Activated CD8-positive, alpha-beta memory T cell treated with anti-CD3 and anti-CD28 coated beads, Interleukin-2, amount 50 U/mL, for 4 hours (primary cell): ENCODE results near the gene PSENEN.
A peak's percentile ranks its signal among the peaks of the same experiment; 100 is the strongest.

ENCODE experiments used
- DNase-seq: peaks from one replicate; pipeline ENCODE4 v3.0.0-alpha.2; 2020

The PSENEN gene

GRCh38 chr19:35745328-35746086, at the start of gene PSENEN, which contains the start of gene U2AF1L4:
Gene PSENEN (plus strand): TSS chr19:35745651. CDS start chr19:35745931, 280 bp downstream.
Gene U2AF1L4 (minus strand): TSS chr19:35745418. CDS start chr19:35745391, 27 bp downstream.
- DNase-seq = peak; percentile 95

- DNase-seq = no peak
Measured at GRCh38 chr19:35695895-35696422, 49.5 kb upstream of the PSENEN start.

GRCh38 chr19:35696835-35697234, 48.6 kb upstream of the PSENEN start:
- no peak for DNase-seq

- peak; percentile 89 for DNase-seq
Measured at GRCh38 chr19:35702223-35703012, 43.0 kb upstream of the PSENEN start.

- DNase-seq = no peak
Measured at GRCh38 chr19:35703343-35703742, 42.1 kb upstream of the PSENEN start.

GRCh38 chr19:35704218-35704617, 41.2 kb upstream of the PSENEN start, which contains the start of gene ZBTB32:
Gene ZBTB32 (plus strand): TSS chr19:35704558. CDS start chr19:35714627, 10,069 bp downstream.
- no peak for DNase-seq

GRCh38 chr19:35708391-35708790, 37.1 kb upstream of the PSENEN start:
- DNase-seq = no peak

- peak; percentile 44 for DNase-seq
Measured at GRCh38 chr19:35710784-35711723, 34.4 kb upstream of the PSENEN start.

GRCh38 chr19:35712567-35713505, 32.6 kb upstream of the PSENEN start:
- DNase-seq = peak; percentile 53

GRCh38 chr19:35713506-35713850, 32.0 kb upstream of the PSENEN start:
- DNase-seq = no peak

- DNase-seq = no peak
Measured at GRCh38 chr19:35713904-35714495, 31.5 kb upstream of the PSENEN start.

- DNase-seq = no peak
Measured at GRCh38 chr19:35714601-35715354, 30.7 kb upstream of the PSENEN start.

GRCh38 chr19:35715355-35715809, 30.1 kb upstream of the PSENEN start:
- no peak for DNase-seq

GRCh38 chr19:35715981-35716800, 29.3 kb upstream of the PSENEN start:
- no peak for DNase-seq

- DNase-seq = peak; percentile 95
Measured at GRCh38 chr19:35716801-35717664, 28.4 kb upstream of the PSENEN start.

GRCh38 chr19:35717665-35718344, 27.6 kb upstream of the PSENEN start, which contains the start of gene KMT2B:
Gene KMT2B (plus strand): TSS chr19:35718003. CDS start chr19:35718019, 16 bp downstream.
- no peak for DNase-seq

GRCh38 chr19:35718345-35719041, 27.0 kb upstream of the PSENEN start:
- peak; percentile 61 for DNase-seq
